Inferior parietal cortex (tissue), 1 donor: ENCODE results near the gene NKAIN4.

Source experiments
- DNase-seq: peaks from one replicate; pipeline ENCODE4 v3.0.0-alpha.2; 2016; ENCODE audit errors: extremely low spot score

NKAIN4 gene

GRCh38 chr20:63288581-63289251, 34.5 kb upstream of the NKAIN4 start:
- DNase-seq = no peak

GRCh38 chr20:63287697-63288580, 33.7 kb upstream of the NKAIN4 start:
- no peak for DNase-seq

GRCh38 chr20:63286781-63287696, 32.8 kb upstream of the NKAIN4 start:
- no peak for DNase-seq

GRCh38 chr20:63285636-63286615, 31.7 kb upstream of the NKAIN4 start:
- no peak for DNase-seq

- DNase-seq = no peak
These were observed 30.8 kb upstream of the NKAIN4 start for GRCh38 chr20:63284981-63285524.

- DNase-seq = no peak
These were observed 30.3 kb upstream of the NKAIN4 start for GRCh38 chr20:63284544-63284949.

GRCh38 chr20:63284083-63284440, 29.8 kb upstream of the NKAIN4 start:
- DNase-seq = no peak

- DNase-seq = no peak
These were observed 29.3 kb upstream of the NKAIN4 start for GRCh38 chr20:63283397-63284082.

GRCh38 chr20:63282946-63283345, 28.7 kb upstream of the NKAIN4 start:
- no peak for DNase-seq

- DNase-seq = no peak
These were observed 27.7 kb upstream of the NKAIN4 start for GRCh38 chr20:63281742-63282665.

- DNase-seq = no peak
These were observed 26.8 kb upstream of the NKAIN4 start for GRCh38 chr20:63280929-63281545.

- no peak for DNase-seq
These were observed 26.1 kb upstream of the NKAIN4 start for GRCh38 chr20:63280371-63280770.

GRCh38 chr20:63279931-63280330, 25.7 kb upstream of the NKAIN4 start:
- DNase-seq = no peak

- DNase-seq = no peak
These were observed 24.4 kb upstream of the NKAIN4 start for GRCh38 chr20:63278661-63279060.

- no peak for DNase-seq
These were observed 23.4 kb upstream of the NKAIN4 start for GRCh38 chr20:63277466-63278272.

- no peak for DNase-seq
These were observed 22.7 kb upstream of the NKAIN4 start for GRCh38 chr20:63276956-63277355.

GRCh38 chr20:63275825-63276224, 21.6 kb upstream of the NKAIN4 start:
- no peak for DNase-seq
